Neural progenitor cell (in vitro differentiated cells): Measurements from ENCODE around the gene TMEM231.

Source experiments
- CTCF ChIP-seq: fragments of 200-600 bp; sonication (generic); IDR thresholded peaks from 2 replicates; pipeline ENCODE4 v1.5.1; 2017; ENCODE audit warnings: antibody characterized with exemption, mild to moderate bottlenecking
- EZH2 ChIP-seq: fragments of 200-600 bp; sonication (generic); IDR thresholded peaks from 2 replicates; pipeline ENCODE4 v1.6.1; 2017; ENCODE audit warnings: antibody characterized with exemption, mild to moderate bottlenecking, moderate library complexity
- EZH2phosphoT487 ChIP-seq: fragments of 200-600 bp; sonication (generic); IDR thresholded peaks from 2 replicates; pipeline ENCODE4 v1.6.1; 2017; ENCODE audit warnings: antibody characterized with exemption

DNA sequence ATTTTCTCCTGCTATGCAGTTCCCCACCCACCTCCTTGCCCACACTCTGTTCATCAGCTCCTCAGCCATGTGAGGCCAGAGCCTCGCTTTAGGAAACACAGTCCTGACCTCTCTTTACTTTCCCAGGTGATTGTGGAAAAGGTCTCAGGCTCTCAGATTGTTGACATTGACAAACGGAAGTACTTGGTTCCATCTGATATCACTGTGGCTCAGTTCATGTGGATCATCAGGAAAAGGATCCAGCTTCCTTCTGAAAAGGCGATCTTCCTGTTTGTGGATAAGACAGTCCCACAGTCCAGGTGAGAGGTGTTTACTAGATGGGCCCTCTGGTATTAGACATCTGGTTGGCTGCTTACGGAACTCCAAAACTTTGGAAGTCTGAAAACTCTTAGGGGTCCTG lies 11.9 kb upstream of the TMEM231 start:
- TF ChIP-seq CTCF: no peak
- no peak for TF ChIP-seq EZH2
- no peak for TF ChIP-seq EZH2phosphoT487
